Anterior cingulate cortex (tissue), 58 donors: ENCODE measurements around the gene PRIMPOL.
A peak's percentile ranks its signal among the peaks of the same experiment; 100 is the strongest.
"Not testable (repeated sequence)": the region's sequence is repeated elsewhere in the genome, so short reads cannot be mapped to it uniquely, and the experiment has no call there.

Source experiments
- DNase-seq, 58 donors: peaks; one replicate each; lab custom pipeline; 2025; lab: John Stamatoyannopoulos, UW

The PRIMPOL gene, protein sequence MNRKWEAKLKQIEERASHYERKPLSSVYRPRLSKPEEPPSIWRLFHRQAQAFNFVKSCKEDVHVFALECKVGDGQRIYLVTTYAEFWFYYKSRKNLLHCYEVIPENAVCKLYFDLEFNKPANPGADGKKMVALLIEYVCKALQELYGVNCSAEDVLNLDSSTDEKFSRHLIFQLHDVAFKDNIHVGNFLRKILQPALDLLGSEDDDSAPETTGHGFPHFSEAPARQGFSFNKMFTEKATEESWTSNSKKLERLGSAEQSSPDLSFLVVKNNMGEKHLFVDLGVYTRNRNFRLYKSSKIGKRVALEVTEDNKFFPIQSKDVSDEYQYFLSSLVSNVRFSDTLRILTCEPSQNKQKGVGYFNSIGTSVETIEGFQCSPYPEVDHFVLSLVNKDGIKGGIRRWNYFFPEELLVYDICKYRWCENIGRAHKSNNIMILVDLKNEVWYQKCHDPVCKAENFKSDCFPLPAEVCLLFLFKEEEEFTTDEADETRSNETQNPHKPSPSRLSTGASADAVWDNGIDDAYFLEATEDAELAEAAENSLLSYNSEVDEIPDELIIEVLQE

DNA sequence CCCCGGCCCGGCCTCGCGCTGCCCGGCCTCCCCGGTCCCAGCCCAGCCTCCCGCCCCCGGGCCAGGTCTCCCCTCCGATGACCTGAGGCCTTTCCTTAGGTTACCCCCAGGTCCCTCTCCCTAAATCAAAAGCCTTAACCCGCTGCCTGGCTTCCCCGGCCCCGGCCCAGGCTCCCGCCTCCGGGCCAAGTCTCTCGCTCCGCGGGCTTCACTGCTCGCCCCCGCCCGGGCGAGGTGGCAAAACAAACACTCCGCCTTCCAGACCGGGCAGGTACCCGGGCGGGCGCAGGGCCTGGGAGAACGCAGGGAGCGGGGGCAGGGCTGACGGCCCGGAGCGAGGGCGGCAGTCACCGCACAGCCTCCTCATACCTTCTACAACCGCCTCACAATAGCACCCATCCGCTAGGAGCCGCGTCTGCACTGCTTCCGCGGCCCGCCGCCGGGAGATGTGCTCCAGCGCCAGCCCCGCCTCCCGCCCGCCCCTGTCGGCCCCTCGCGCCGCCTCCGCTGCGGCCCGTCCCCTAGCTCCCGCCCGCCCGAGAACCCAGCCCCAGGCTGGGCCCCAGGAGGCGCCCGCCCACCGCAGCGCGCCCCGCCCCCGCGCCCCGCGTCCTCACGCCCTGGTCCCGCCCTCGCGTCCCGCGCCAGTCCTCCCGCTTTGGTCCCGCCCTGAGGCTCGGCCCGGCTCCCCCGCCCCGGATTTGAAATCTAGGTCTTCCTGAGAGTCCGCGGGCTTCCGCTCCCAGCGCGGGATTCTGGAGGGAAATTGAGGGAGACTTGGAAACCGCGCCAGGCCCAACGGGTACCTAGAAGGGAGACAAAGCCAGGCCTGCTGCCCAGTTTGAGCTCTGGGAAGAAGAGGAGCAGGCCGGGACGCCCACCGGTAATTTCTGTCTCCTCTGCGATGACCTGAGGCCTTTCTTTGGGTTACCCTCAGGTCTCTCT lies at the start of gene PRIMPOL, which contains the start of gene CASP3:
TSS of gene PRIMPOL (plus strand) at position 713 of the 945 bp plus-strand sequence. CDS start 7,403 bp downstream, outside the sequence.
TSS of gene CASP3 (minus strand) at position 422 of the 945 bp plus-strand sequence. CDS start 10,994 bp downstream, outside the sequence.
- DNase-seq: peak; percentile 72 to 98 (median 96)

DNA sequence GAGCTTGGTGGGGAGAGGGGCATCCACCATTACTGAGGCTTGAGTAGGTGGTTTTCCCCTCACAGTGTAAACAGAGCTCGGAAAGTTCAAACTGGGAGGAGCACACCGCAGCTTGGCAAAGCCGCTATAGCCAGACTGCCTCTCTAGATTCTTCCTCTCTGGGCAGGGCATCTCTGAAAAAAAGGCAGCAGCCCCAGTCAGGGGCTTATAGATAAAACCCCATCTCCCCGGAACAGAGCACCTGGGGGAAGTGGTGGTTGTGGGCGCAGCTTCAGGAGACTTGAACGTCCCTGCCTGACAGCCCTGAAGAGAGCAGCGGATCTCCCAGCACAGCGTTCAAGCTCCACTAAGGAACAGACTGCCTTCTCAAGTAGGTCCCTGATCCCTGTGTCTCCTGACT lies 48.6 kb upstream of the PRIMPOL start:
- not testable (repeated sequence) for DNase-seq

DNA sequence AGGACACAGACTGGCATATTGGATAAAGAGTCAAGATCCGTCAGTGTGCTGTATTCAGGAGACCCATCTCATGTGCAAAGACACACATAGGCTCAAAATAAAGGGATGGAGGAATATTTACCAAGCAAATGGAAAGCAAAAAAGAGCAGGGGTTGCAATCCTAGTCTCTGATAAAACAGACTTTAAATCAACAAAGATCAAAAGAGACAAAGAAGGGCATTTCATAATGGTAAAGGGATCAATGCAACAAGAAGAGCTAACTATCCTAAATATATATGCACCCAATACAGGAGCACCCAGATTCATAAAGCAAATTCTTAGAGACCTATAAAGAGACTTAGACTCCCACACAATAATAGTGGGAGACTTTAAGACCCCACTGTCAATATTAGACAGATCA lies 46.7 kb upstream of the PRIMPOL start:
- DNase-seq: not testable (repeated sequence)

DNA sequence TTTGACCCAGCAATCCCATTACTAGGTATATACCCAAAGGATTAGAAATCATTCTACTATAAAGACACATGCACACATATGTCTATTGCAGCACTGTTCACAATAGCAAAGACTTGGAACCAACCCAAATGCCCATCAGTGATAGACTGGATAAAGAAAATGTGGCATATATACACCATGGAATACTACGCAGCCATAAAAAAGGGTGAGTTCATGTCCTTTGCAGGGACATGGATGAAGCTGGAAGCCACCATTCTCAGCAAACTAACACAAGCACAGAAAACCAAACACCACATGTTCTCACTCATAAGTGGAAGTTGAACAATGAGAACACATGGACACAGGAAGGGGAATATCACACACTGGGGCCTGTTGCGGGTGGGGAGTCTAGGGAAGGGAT lies 42.1 kb upstream of the PRIMPOL start:
- not testable (repeated sequence) for DNase-seq

DNA sequence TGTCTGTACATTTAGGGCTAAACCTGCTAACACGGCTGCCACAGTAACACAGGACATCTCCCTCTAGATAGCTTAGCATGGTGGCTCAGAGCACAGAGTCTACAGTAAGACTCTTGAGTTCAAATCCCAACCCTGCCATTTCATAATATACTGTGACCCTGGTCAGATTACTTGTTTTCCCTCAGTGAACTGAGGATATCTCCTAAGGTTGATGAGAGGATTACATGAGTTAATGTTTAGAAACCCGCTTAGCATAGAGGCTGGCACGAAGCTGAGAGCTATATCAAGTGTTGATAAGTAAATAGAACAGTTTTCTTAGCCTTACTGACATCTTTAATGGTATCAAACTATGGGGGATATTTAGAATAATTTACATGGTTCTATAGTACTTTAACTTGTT lies 37.5 kb upstream of the PRIMPOL start:
- DNase-seq: no peak

DNA sequence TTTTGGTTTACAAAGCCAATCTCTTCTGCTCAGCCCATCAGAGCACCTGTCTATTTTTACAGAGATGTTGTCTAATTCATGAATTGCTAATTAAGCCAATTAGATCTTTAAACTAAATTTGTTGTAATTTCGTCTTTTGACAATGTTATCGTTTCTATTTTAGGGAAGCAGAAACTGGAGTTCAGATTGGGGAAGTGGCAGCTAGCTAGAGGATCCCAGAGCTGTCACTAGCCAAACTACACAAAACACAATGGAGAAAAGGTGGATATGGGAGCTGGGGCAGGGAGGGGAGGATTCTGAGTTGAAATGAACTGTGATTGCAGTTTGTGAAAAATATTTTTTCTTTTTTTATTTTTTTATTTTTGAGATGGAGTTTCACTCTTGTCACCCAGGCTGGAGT lies 36.1 kb upstream of the PRIMPOL start:
- DNase-seq: no peak

DNA sequence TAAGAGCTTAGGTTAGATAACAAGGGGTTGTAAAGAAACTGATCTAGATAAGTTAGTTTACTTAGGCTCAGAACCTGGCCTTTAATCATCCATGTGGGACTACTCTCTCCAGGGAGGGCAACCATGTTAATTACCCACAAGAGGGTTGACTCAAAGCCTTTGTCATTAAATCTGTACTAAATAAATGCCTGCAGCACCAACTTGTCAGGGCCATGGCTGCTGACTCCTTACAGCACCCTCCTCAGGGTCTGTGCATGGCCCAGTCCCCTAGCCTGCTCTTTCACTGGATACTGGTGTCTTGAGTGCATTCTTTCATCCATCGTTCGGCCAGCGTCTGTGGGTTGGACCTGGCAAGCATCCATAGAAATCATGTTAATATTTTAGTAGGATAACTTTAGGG lies 35.0 kb upstream of the PRIMPOL start:
- DNase-seq: peak in 1 of 58 donors; percentile 2

DNA sequence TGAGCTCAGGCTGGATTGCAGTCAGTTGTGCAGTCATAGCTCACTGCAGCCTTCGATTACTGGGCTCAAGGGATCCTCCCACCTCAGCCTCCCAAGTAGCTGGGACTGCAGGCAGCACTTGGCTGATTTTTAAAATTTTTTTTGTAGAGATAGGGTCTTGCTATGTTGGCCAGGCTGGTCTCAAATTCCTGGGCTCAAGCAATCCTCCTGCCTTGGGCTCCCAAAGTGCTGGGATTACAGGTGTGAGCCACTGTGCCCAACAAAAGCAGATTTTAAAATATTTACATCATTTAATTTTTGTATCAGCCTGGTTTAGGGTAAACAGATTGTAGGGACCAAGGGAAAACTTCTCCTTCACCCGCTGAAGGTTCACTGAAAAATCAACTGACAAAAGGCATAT lies 33.4 kb upstream of the PRIMPOL start:
- DNase-seq: not testable (repeated sequence)

DNA sequence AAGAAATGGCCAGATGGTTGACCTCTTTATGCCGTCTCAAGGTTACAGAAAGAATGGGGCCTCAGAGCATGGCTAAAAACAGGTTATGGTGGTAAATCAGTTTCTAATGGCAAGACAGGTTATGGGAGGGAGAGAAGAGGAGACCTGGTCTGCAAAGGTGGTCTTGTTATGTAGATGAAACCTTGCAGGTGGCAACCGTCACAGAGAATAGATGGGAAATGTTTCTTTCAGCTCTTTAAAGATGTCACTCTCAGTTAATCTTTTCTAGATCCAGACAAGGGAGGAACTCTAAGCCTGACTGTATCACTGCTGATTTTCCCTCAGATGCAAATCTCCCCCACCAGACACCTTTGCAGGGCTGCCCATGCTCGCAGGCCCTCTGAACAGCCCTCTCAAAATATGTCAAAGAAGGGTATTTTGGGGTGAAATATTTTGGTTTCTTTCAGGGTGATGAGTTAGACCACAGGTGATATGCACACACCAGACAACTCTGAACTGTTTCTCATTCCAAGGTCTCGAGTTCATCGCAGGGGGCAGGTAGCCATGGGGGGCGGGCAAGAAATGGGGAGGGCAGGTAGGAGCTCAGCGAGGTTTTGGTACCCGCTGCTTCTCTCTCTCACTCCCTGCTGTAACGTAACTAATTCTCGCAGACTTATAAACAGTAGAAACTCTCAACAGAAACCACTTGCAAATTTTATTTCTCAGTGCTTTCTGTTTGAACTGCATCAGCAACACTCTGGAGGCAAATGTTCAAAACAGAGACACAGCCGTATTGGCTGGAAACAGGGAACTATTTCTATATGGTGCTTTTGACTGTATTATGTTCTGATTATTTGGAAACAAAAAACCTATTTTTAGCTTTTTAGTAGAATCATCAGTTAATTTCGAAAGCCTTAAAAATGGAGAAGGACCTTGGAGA lies 32.6 kb upstream of the PRIMPOL start:
- DNase-seq: no peak

DNA sequence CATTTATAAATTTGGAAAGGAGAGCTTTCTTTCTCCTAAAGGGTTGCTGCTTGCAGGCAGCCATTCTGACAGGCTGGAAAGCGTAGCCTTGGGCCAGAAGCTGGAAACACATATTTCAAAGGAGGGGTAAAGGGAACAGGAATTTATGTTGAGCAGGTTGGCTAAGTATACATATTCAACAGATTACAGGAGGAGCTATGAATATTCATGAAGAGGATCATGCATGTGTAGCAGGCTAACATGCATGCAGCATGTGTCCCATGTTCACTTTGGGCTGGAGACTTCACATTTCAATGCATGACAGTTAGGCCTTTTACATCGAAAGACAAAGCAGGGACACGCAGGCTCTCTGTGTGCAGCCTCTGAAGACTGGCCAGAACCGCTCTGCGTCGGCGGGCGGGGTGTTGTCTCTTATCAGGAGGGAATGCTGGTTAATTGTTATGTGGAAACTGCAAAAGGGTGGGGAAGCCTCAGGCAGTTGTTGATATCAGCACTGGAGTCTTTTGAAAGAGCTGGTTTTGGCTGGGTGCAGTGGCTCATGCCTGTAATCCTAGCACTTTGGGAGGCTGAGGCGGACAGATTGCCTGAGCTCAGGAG lies 31.8 kb upstream of the PRIMPOL start:
- DNase-seq: no peak

DNA sequence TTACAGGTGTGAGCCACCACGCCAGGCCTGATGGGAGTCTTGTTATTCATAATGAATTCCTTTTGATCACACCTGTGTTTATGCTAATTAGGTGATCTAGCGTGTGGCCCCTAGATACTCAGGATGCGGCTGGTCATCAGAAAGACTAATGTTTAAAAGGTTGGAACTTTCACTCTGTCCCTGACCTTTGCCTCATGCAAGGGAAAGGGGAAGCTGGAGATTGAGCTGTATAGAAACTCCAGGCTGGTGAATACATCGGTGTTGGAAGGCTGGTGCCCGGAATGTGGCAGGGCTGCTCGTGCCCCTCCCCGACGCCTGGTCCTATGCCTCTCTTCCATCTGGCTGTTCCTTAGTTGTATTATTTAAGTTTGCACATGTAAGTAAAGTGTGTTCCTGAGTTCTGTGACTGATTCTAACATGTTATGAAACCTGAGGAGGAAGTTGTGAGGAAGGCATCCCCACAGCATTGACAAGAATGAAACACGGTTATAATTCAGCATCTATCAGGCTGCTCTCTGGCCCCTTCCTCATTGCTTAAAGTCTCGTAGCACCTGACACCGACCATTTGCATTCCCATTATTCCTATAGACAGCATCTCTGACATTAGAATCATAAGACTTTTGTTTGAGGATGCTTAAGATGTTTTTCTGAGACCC lies 29.2 kb upstream of the PRIMPOL start:
- DNase-seq: no peak

DNA sequence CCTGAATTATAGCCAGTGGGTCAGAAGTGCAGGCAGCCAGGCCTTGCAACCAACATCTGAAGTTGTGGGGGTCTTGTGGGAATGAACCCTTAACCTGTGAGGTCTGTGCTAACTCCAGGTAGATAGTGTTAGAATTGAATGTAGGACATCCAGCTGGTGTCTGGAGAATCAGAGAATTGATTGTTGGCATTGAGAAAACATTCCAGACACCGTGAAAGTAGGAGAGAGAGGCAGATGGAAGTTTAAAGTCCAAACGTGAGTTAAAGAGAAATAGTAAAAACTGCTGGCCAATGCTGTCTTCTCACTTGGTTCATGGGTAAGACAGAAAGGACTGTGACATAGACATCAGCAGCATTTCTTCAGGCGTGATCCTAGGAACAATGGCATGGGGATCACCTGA lies 28.0 kb upstream of the PRIMPOL start:
- no peak for DNase-seq

DNA sequence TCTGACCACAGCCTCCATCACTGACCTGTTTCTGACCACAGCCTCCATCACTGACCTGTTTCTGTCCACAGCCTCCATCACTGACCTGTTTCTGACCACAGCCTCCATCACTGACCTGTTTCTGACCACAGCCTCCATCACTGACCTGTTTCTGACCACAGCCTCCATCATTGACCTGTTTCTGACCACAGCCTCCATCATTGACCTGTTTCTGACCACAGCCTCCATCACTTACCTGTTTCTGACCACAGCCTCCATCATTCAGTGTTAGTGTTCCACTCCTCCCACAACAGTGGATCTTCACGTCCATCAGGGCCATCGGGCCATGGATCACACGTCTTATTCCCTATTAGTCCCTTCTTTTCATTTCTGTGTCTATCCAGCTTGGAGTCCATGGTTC lies 25.0 kb upstream of the PRIMPOL start:
- not testable (repeated sequence) for DNase-seq

DNA sequence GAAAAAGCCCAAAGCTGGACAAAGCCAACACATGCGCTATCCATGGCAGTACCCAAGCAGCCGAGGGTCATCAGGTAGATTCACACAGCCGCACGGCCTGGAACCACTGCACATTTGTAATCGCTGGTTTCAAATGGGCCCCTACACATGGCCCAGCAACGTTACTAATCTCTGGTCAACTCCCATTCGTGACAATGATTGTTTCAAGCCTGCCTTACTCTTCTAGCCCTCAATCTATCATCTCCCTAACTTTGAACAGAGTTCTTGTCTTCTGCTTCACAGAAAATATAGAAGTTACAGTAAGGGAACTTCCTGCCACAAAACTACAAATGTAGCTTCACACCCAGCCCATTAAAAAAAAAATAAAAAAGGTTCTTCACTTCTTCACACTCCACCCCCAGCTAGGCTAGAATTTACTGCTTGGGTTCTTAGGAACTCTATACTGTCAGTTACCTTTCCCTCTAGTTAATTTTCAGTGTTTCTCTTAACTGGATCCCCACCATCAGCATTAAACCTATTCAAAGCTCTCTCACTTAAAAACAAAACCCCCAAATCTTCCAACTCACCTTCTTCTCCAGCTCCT lies 24.5 kb upstream of the PRIMPOL start:
- DNase-seq: no peak

DNA sequence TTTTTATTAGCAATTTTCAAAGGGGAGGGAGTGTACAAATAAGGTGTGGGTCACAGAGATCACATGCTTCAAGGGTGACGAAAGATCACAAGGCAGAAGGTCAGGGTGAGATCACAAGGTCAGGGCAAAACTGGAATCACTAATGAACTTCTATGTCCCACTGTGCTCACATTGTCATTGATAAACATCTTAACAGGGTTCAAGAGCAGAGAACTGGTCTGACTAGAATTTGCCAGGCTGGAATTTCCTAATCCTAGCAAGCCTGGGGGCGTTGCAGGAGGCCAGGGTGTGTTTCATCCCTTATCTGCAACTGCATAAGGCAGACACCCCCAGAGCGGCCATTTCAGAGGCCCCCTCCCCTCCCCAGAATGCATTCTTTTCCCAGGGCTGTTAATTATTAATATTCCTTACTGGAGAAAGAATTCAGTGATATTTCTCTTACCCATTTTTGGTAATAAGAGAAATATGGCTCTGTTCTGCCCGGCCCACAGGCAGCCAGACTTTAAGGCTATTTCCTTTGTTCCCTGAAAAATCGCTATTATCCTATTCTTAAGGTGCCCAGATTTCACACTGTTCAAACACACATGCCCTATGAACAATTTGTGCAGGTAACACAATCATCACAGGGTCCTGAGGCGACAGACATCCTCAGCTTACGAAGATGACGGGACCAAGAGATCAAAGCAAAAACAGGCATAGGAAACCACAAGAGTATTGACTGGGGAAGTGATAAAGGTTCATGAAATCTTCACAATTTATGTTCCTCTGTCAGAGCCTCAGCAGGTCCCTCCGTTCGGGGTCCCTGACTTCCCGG lies 23.5 kb upstream of the PRIMPOL start:
- not testable (repeated sequence) for DNase-seq

DNA sequence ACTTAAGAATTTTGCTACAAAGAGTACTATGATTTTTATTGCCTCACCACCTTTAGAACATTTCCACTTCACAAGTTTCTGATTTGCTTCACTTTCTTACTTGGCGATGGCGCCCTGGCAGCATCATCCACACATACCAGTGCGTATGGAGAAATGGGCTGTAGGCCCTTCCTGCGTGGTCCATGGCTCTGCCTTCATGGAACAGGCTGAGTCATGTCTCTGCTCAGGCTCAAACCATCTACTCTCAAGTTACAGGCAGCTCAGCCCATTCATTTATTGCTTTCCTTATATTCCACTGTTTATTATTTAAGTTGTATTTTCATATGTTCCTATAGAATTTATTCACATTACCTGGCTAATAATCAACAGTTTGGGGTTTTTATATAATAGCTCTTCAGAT lies 21.4 kb upstream of the PRIMPOL start:
- no peak for DNase-seq

DNA sequence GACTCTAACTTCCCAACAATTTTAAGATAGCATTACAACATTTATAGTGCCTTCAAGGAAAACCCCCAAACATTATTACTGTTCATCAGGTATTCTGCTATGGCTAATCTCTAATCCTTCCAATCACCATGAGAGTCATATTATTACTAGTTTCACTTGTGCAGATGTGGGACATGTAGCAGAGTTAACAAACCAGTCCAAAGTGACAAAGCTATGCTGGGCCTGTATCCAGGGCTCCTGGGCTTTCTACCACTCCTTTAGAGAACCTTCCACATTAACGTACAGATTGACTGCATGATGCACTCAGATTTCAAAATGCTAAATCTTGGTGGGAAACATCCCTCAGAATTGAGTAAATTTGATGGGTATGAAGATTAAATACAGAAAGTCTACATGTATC lies 16.7 kb upstream of the PRIMPOL start:
- no peak for DNase-seq

DNA sequence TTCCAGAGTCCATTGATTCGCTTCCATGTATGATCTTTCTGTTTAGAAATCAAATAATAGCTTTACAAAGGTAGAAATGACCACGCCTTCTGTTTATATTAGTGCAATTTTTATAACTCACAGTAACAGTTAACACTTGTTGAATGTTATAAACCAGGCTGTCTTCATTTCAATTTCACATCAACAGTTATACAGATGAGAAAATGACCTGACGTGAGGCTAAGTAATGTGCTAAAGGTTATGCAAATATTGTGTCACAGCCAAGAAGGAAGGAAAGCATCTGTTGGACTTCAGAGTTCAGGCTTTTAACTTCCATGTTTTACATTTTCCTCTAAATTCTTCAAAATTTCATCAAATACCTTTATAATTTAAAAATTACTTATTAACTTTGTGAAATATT lies 14.2 kb upstream of the PRIMPOL start:
- no peak for DNase-seq
